ENCODE results near the gene RPS6KA1. TPM values are rescaled to one million over a fixed set of nuclear protein-coding genes. Genes with fewer than 3 reads are reported as not detected.
A peak's percentile ranks its signal among the peaks of the same experiment; 100 is the strongest.

Gene RPS6KA1
- polyA plus RNA-seq, 3 donors = 116 to 189 (median 188) TPM

- H3K9me3 ChIP-seq (replicated peaks in 1 of 2; ENCODE audit: control insufficient read depth in 1 of 2, insufficient read depth in 1 of 2, low read length in 2 of 2) = no peaks in the 10 kb centered on the region
- H3K9ac ChIP-seq (ENCODE audit: insufficient read depth, low read length, poor library complexity, severe bottlenecking) = no peak overlapping the region
These were observed 51.7 kb downstream of the RPS6KA1 start for GRCh38 chr1:26581287-26581651.

GRCh38 chr1:26582053-26582835, 52.7 kb downstream of the RPS6KA1 start:
- peak in 1 of 3 donors; percentile 24 for DNase-seq
- no peak overlapping the region for H3K4me3 ChIP-seq (replicated peaks in 1 of 3; ENCODE audit: low read depth in 2 of 3, low read length in 3 of 3)
- no peaks in the 10 kb centered on the region for H3K9me3 ChIP-seq (replicated peaks in 1 of 2; ENCODE audit: control insufficient read depth in 1 of 2, insufficient read depth in 1 of 2, low read length in 2 of 2)
- Mint-ChIP-seq H3K27ac (peak overlapping the region; percentile 68 to 95 (median 89)), H3K4me1 (peaks cover 48% of the 10 kb centered on the region), H3K9me3 (peaks cover 0 to 1% (median 0%) of the 10 kb centered on the region in 7 donors), H3K27me3 (ENCODE audit: low read depth in 3 of 3) (peaks cover 0 to 2% (median 1%) of the 10 kb centered on the region in 3 donors), H3K4me3 (no peak overlapping the region), H3K36me3 (peaks cover 2 to 3% of the 10 kb centered on the region in 2 donors)
- peak overlapping the region; percentile 22 for H3K4me2 ChIP-seq (replicated peaks; ENCODE audit: extremely low read depth, low read length, poor library complexity, severe bottlenecking)
- no peaks in the 10 kb centered on the region for H3K79me2 ChIP-seq (ENCODE audit: insufficient read depth, low read length)
- H2AFZ ChIP-seq (ENCODE audit: insufficient read depth, low read depth, low read length, poor library complexity, severe bottlenecking) = no peak overlapping the region
- H3K36me3 ChIP-seq (replicated peaks in 1 of 2; ENCODE audit: control insufficient read depth in 1 of 2, insufficient read depth in 2 of 2, low read length in 2 of 2) = no peaks in the 10 kb centered on the region
- peak overlapping the region; percentile 75 to 82 for H3K27ac ChIP-seq (ENCODE audit: low read depth in 1 of 2, low read length in 2 of 2)
- intact Hi-C loops (cut with micrococcal nuclease) = loop anchor here in 1 of 2 donors (5.0 kb wide), 1 partner anchor 40 kb away; no protein-coding TSS in a partner anchor
- TF ChIP-seq CTCF (IDR thresholded peaks at IDR 0.05) = no peak
- H3K27me3 ChIP-seq (ENCODE audit: control insufficient read depth in 2 of 2, insufficient read depth in 2 of 2, low read length in 2 of 2) = no peaks in the 10 kb centered on the region
- H3K9ac ChIP-seq (ENCODE audit: insufficient read depth, low read length, poor library complexity, severe bottlenecking) = no peak overlapping the region
- peaks cover 8% of the 10 kb centered on the region for H4K20me1 ChIP-seq (ENCODE audit: insufficient read depth, low read length)
- 94% methylated on average over 3 of the region's 8 CpGs for WGBS (ENCODE audit: insufficient coverage)
- H3K4me1 ChIP-seq (ENCODE audit: control insufficient read depth in 1 of 2, insufficient read depth in 2 of 2, low read length in 2 of 2) = peaks cover 41% of the 10 kb centered on the region in 2 donors

More at GRCh38 chr1:26581287-26581651, 51.7 kb downstream of the RPS6KA1 start:
- Mint-ChIP-seq H3K9me3 (no peaks in the 10 kb centered on the region), H3K4me3 (no peak overlapping the region), H3K36me3 (peaks cover 2 to 5% of the 10 kb centered on the region in 2 donors), H3K4me1 (peaks cover 48% of the 10 kb centered on the region), H3K27ac (peak overlapping the region; percentile 63 to 84 (median 77)), H3K27me3 (ENCODE audit: low read depth in 3 of 3) (peaks cover 0 to 2% (median 1%) of the 10 kb centered on the region in 3 donors)
- intact Hi-C loops (cut with micrococcal nuclease) = loop anchor here in 1 of 2 donors (5.0 kb wide), 1 partner anchor 39 kb away; no protein-coding TSS in a partner anchor
- no peaks in the 10 kb centered on the region for H3K79me2 ChIP-seq (ENCODE audit: insufficient read depth, low read length)
- H3K27me3 ChIP-seq (ENCODE audit: control insufficient read depth in 2 of 2, insufficient read depth in 2 of 2, low read length in 2 of 2) = no peaks in the 10 kb centered on the region
- no peak for TF ChIP-seq CTCF (IDR thresholded peaks at IDR 0.05)
- H3K4me1 ChIP-seq (ENCODE audit: control insufficient read depth in 1 of 2, insufficient read depth in 2 of 2, low read length in 2 of 2) = peaks cover 41% of the 10 kb centered on the region in 2 donors
- H3K27ac ChIP-seq (ENCODE audit: low read depth in 1 of 2, low read length in 2 of 2) = peak overlapping the region; percentile 15 to 61
- H3K4me2 ChIP-seq (replicated peaks; ENCODE audit: extremely low read depth, low read length, poor library complexity, severe bottlenecking) = no peak overlapping the region
- DNase-seq = peak in 2 of 3 donors; percentile 18 to 40
- peaks cover 0 to under 1% of the 10 kb centered on the region in 2 donors for H3K36me3 ChIP-seq (replicated peaks in 1 of 2; ENCODE audit: control insufficient read depth in 1 of 2, insufficient read depth in 2 of 2, low read length in 2 of 2)
- peaks cover 12% of the 10 kb centered on the region for H4K20me1 ChIP-seq (ENCODE audit: insufficient read depth, low read length)
- H2AFZ ChIP-seq (ENCODE audit: insufficient read depth, low read depth, low read length, poor library complexity, severe bottlenecking) = peak overlapping the region; percentile 38
- no peak overlapping the region for H3K4me3 ChIP-seq (replicated peaks in 1 of 3; ENCODE audit: low read depth in 2 of 3, low read length in 3 of 3)
- 50% methylated on average over 4 of the region's 7 CpGs for WGBS (ENCODE audit: insufficient coverage)

All from CD14-positive monocyte (primary cell).